Mesenteric fat pad (tissue), 1 donor: ENCODE results near the gene EVI5. TPM values are rescaled to one million over a fixed set of nuclear protein-coding genes. Genes with fewer than 3 reads are reported as not detected.

Experiments
- DNase-seq: peaks from one replicate; pipeline ENCODE4 v3.0.0-alpha.2; 2020; ENCODE audit warnings: low spot score
- long read RNA-seq: library from polyadenylated mRNA; unstranded; transcript quantifications from one replicate; pipeline ENCODE4 v2.0.0, GENCODE V29; 2020
- total RNA-seq: library from RNA; stranded (reverse); fragmentation: NEBNext Ultra II Directional; extraction: Animal tissue kit (Norgen Biotek cat#: 25700); gene quantifications from one replicate; pipeline ENCODE4 v1.2.1, GENCODE V29; 2021
- donor health status: DM: yes; HTN: yes; CAD: no.

The EVI5 gene
- total RNA-seq = 44.4 TPM
- long read RNA-seq, partial matches to known transcripts = 19 of 42 reads
- long read RNA-seq, other reads (novel, unspliced or antisense) = 23 of 42 reads

GRCh38 chr1:92784639-92785500, at the start of gene EVI5:
EVI5 (minus strand) TSS chr1:92785108; CDS start chr1:92736546, 48,562 bp downstream.
- peak; percentile 97 for DNase-seq

GRCh38 chr1:92834617-92835016, 49.7 kb upstream of the EVI5 start:
- DNase-seq = no peak

GRCh38 chr1:92833840-92834239, 48.9 kb upstream of the EVI5 start:
- DNase-seq = no peak

GRCh38 chr1:92832537-92833114, 47.7 kb upstream of the EVI5 start:
- no peak for DNase-seq

- peak; percentile 99 for DNase-seq
These were observed 47.0 kb upstream of the EVI5 start, which contains the start of gene RPL5 for GRCh38 chr1:92831762-92832536. RPL5 (plus strand) TSS chr1:92832040; CDS start chr1:92832115, 75 bp downstream.

GRCh38 chr1:92831368-92831761, 46.5 kb upstream of the EVI5 start:
- no peak for DNase-seq

- DNase-seq = no peak
These were observed 41.9 kb upstream of the EVI5 start for GRCh38 chr1:92826792-92827191.

- no peak for DNase-seq
These were observed 38.0 kb upstream of the EVI5 start for GRCh38 chr1:92822879-92823278.

- DNase-seq = no peak
These were observed 35.6 kb upstream of the EVI5 start for GRCh38 chr1:92820551-92820950.

- DNase-seq = no peak
These were observed 35.1 kb upstream of the EVI5 start for GRCh38 chr1:92820024-92820423.

- DNase-seq = no peak
These were observed 33.3 kb upstream of the EVI5 start for GRCh38 chr1:92817986-92818764.

- no peak for DNase-seq
These were observed 32.3 kb upstream of the EVI5 start for GRCh38 chr1:92817137-92817697.

GRCh38 chr1:92816732-92817131, 31.8 kb upstream of the EVI5 start:
- DNase-seq = no peak

- DNase-seq = no peak
These were observed 23.5 kb upstream of the EVI5 start for GRCh38 chr1:92808381-92808780.

- DNase-seq = no peak
These were observed 20.3 kb upstream of the EVI5 start for GRCh38 chr1:92805216-92805615.

- DNase-seq = peak; percentile 68
These were observed 19.9 kb upstream of the EVI5 start for GRCh38 chr1:92804721-92805201.

GRCh38 chr1:92803140-92803887, 18.4 kb upstream of the EVI5 start:
- DNase-seq = no peak

- no peak for DNase-seq
These were observed 13.1 kb upstream of the EVI5 start for GRCh38 chr1:92797961-92798360.

- DNase-seq = no peak
These were observed 12.4 kb upstream of the EVI5 start for GRCh38 chr1:92797297-92797696.

- DNase-seq = no peak
These were observed 10.3 kb upstream of the EVI5 start for GRCh38 chr1:92795166-92795565.
